NT2/D1 (cell line): ENCODE measurements around the gene ITGA1.
"Not testable (repeated sequence)": the region's sequence is repeated elsewhere in the genome, so short reads cannot be mapped to it uniquely, and the experiment has no call there.

ENCODE experiments used
- DNase-seq: peaks from one replicate; pipeline ENCODE4 v3.0.0-alpha.2; 2011; ENCODE audit warnings: low read depth, low spot score
- H3K27me3 ChIP-seq: 2 replicates; pipeline ENCODE4 v1.6.0; 2011; ENCODE audit warnings: mild to moderate bottlenecking; ENCODE audit not compliant: insufficient read length, insufficient read depth
- H3K36me3 ChIP-seq: 2 replicates; pipeline ENCODE4 v1.6.1; 2011; ENCODE audit warnings: mild to moderate bottlenecking, low read length, mixed read lengths; ENCODE audit not compliant: insufficient read depth, insufficient read length
- H3K4me1 ChIP-seq: 2 replicates; pipeline ENCODE4 v1.5.1; 2011; ENCODE audit not compliant: insufficient read depth, insufficient read length
- H3K4me3 ChIP-seq: 2 replicates; pipeline ENCODE4 v1.5.1; 2011; ENCODE audit warnings: low read depth; ENCODE audit not compliant: insufficient read length
- H3K9ac ChIP-seq: 2 replicates; pipeline ENCODE4 v1.6.0; 2011; ENCODE audit warnings: low read depth; ENCODE audit not compliant: insufficient read length
- H3K9me3 ChIP-seq: 2 replicates; pipeline ENCODE4 v1.5.1; 2011; ENCODE audit warnings: mild to moderate bottlenecking, low read length; ENCODE audit not compliant: insufficient read depth
- SUZ12 ChIP-seq: IDR thresholded peaks from 2 replicates; pipeline ENCODE4 v1.6.1; 2011; ENCODE audit not compliant: insufficient read length, insufficient read depth; ENCODE audit errors: extremely low read depth
- YY1 ChIP-seq: IDR thresholded peaks from 2 replicates; pipeline ENCODE4 v1.6.1; 2011; ENCODE audit not compliant: insufficient read length, insufficient read depth
- ZNF274 ChIP-seq: IDR thresholded peaks from 2 replicates; pipeline ENCODE4 v1.6.1; 2011; ENCODE audit warnings: mild to moderate bottlenecking, low read depth, low read length

ITGA1 gene

GRCh38 chr5:52841114-52841513 is 53.4 kb downstream of the ITGA1 start:
- H3K9ac ChIP-seq: no peak overlapping the region
- no peak for TF ChIP-seq ZNF274
- TF ChIP-seq YY1: no peak
- H3K36me3 ChIP-seq: no peaks in the 10 kb centered on the region
- H3K9me3 ChIP-seq: no peaks in the 10 kb centered on the region
- no peak overlapping the region for H3K4me3 ChIP-seq
- no peaks in the 10 kb centered on the region for H3K27me3 ChIP-seq
- no peak for DNase-seq
- H3K4me1 ChIP-seq: no peaks in the 10 kb centered on the region

- no peaks in the 10 kb centered on the region for H3K27me3 ChIP-seq
- H3K4me1 ChIP-seq: no peaks in the 10 kb centered on the region
- H3K4me3 ChIP-seq: no peak overlapping the region
- H3K9me3 ChIP-seq: no peaks in the 10 kb centered on the region
- no peaks in the 10 kb centered on the region for H3K36me3 ChIP-seq
- no peak overlapping the region for H3K9ac ChIP-seq
- no peak for DNase-seq
- TF ChIP-seq ZNF274: no peak
- TF ChIP-seq YY1: no peak
- no peak for TF ChIP-seq SUZ12
These were observed 54.4 kb downstream of the ITGA1 start for GRCh38 chr5:52842111-52842510.

- H3K36me3 ChIP-seq: no peaks in the 10 kb centered on the region
- H3K9me3 ChIP-seq: no peaks in the 10 kb centered on the region
- no peak for TF ChIP-seq YY1
- no peak for TF ChIP-seq SUZ12
- TF ChIP-seq ZNF274: no peak
- DNase-seq: no peak
- no peaks in the 10 kb centered on the region for H3K4me1 ChIP-seq
- no peaks in the 10 kb centered on the region for H3K27me3 ChIP-seq
- no peak overlapping the region for H3K4me3 ChIP-seq
- H3K9ac ChIP-seq: no peak overlapping the region
These were observed 57.2 kb downstream of the ITGA1 start for GRCh38 chr5:52844885-52845284.

- Histone ChIP-seq H3K36me3 (no peaks in the 10 kb centered on the region), H3K4me1 (no peaks in the 10 kb centered on the region)
- no peak for TF ChIP-seq SUZ12
- no peak for TF ChIP-seq YY1
- TF ChIP-seq ZNF274: no peak
These were observed 58.6 kb downstream of the ITGA1 start for GRCh38 chr5:52846182-52846842.

GRCh38 chr5:52848688-52849087 is 61.0 kb downstream of the ITGA1 start:
- not testable (repeated sequence) for H3K9ac ChIP-seq, H3K27me3 ChIP-seq, H3K36me3 ChIP-seq, H3K4me3 ChIP-seq, H3K9me3 ChIP-seq, H3K4me1 ChIP-seq, DNase-seq

More at GRCh38 chr5:52846182-52846842, 58.6 kb downstream of the ITGA1 start:
- DNase-seq: no peak
- no peaks in the 10 kb centered on the region for H3K9me3 ChIP-seq
- H3K4me3 ChIP-seq: no peak overlapping the region
- no peak overlapping the region for H3K9ac ChIP-seq
- no peaks in the 10 kb centered on the region for H3K27me3 ChIP-seq

GRCh38 chr5:52849544-52849943 is 61.8 kb downstream of the ITGA1 start:
- no peaks in the 10 kb centered on the region for H3K27me3 ChIP-seq
- no peak for DNase-seq
- no peaks in the 10 kb centered on the region for H3K36me3 ChIP-seq
- TF ChIP-seq ZNF274: no peak
- no peak for TF ChIP-seq YY1
- no peak overlapping the region for H3K4me3 ChIP-seq
- no peaks in the 10 kb centered on the region for H3K9me3 ChIP-seq
- H3K4me1 ChIP-seq: no peaks in the 10 kb centered on the region
- no peak overlapping the region for H3K9ac ChIP-seq

GRCh38 chr5:52853650-52854049 is 65.9 kb downstream of the ITGA1 start:
- Histone ChIP-seq H3K4me1 (no peaks in the 10 kb centered on the region), H3K36me3 (no peaks in the 10 kb centered on the region), H3K9me3 (no peaks in the 10 kb centered on the region), H3K4me3 (no peak overlapping the region), H3K27me3 (no peaks in the 10 kb centered on the region), H3K9ac (no peak overlapping the region)
- no peak for DNase-seq
- TF ChIP-seq YY1: no peak

- TF ChIP-seq ZNF274: no peak
- TF ChIP-seq SUZ12: no peak
- TF ChIP-seq YY1: no peak
- Histone ChIP-seq H3K4me1 (no peaks in the 10 kb centered on the region), H3K9ac (no peak overlapping the region), H3K36me3 (no peaks in the 10 kb centered on the region), H3K4me3 (no peak overlapping the region), H3K9me3 (no peaks in the 10 kb centered on the region), H3K27me3 (no peaks in the 10 kb centered on the region)
- no peak for DNase-seq
These were observed 66.6 kb downstream of the ITGA1 start for GRCh38 chr5:52854301-52854700.
